H9 (cell line): ENCODE results near the gene TRERF1. TPM values are rescaled to one million over a fixed set of nuclear protein-coding genes. Genes with fewer than 3 reads are reported as not detected.

Experiments
- DNase-seq: peaks from one replicate; pipeline ENCODE4 v3.0.0-alpha.2; 2017
- H2AFZ ChIP-seq: one replicate; pipeline ENCODE4 v1.6.1; 2013; ENCODE audit warnings: mild to moderate bottlenecking, low read length, control low read depth, moderate library complexity
- H2AK5ac ChIP-seq: 2 replicates; pipeline ENCODE4 v1.6.1; 2013; ENCODE audit warnings: low read length, control low read depth, mixed read lengths; ENCODE audit not compliant: insufficient read length
- H2BK120ac ChIP-seq: one replicate; pipeline ENCODE4 v1.6.1; 2013; ENCODE audit warnings: low read depth, mild to moderate bottlenecking, low read length, control low read depth, inconsistent platforms; ENCODE audit not compliant: poor library complexity, severe bottlenecking
- H2BK12ac ChIP-seq: 2 replicates; pipeline ENCODE4 v1.6.1; 2013; ENCODE audit warnings: low read length, control low read depth, mixed read lengths, low read depth; ENCODE audit not compliant: insufficient read length
- H2BK15ac ChIP-seq: 2 replicates; pipeline ENCODE4 v1.6.1; 2013; ENCODE audit warnings: low read depth, low read length, control low read depth
- H2BK20ac ChIP-seq: one replicate; pipeline ENCODE4 v1.6.1; 2013; ENCODE audit warnings: low read depth, mild to moderate bottlenecking, low read length, control low read depth, inconsistent platforms; ENCODE audit not compliant: poor library complexity, severe bottlenecking
- H2BK5ac ChIP-seq: 2 replicates; pipeline ENCODE4 v1.6.1; 2013; ENCODE audit warnings: low read length, control low read depth, mixed read lengths; ENCODE audit not compliant: insufficient read length
- H3K14ac ChIP-seq: 2 replicates; pipeline ENCODE4 v1.6.1; 2013; ENCODE audit warnings: low read length, control low read depth; ENCODE audit not compliant: insufficient read depth
- H3K18ac ChIP-seq: 2 replicates; pipeline ENCODE4 v1.6.1; 2013; ENCODE audit warnings: low read depth, mild to moderate bottlenecking, mixed read lengths, low read length, control low read depth; ENCODE audit not compliant: insufficient read length
- H3K23ac ChIP-seq: 2 replicates; pipeline ENCODE4 v1.6.1; 2013; ENCODE audit warnings: low read length, control low read depth, mixed read lengths, low read depth; ENCODE audit not compliant: insufficient read length
- H3K23me2 ChIP-seq: 2 replicates; pipeline ENCODE4 v1.6.1; 2013; ENCODE audit warnings: low read depth, mild to moderate bottlenecking, mixed read lengths, low read length, control low read depth; ENCODE audit not compliant: insufficient read length, poor library complexity, severe bottlenecking
- H3K27ac ChIP-seq: 2 replicates; pipeline ENCODE4 v1.5.1; 2013; ENCODE audit warnings: low read length, control low read depth, mixed read lengths, low read depth; ENCODE audit not compliant: insufficient read length
- H3K27me3 ChIP-seq: 2 replicates; pipeline ENCODE4 v1.6.1; 2013; ENCODE audit warnings: low read length, control low read depth, inconsistent platforms; ENCODE audit not compliant: insufficient read depth
- H3K4ac ChIP-seq: 2 replicates; pipeline ENCODE4 v1.6.1; 2013; ENCODE audit warnings: low read depth, mild to moderate bottlenecking, control low read depth, inconsistent platforms, low read length, moderate library complexity
- H3K4me1 ChIP-seq: 2 replicates; pipeline ENCODE4 v1.6.1; 2013; ENCODE audit warnings: low read length, control low read depth, inconsistent platforms; ENCODE audit not compliant: insufficient read depth
- H3K4me2 ChIP-seq: 2 replicates; pipeline ENCODE4 v1.6.1; 2013; ENCODE audit warnings: low read length, control low read depth, mixed read lengths; ENCODE audit not compliant: insufficient read length, insufficient read depth
- H3K56ac ChIP-seq: 2 replicates; pipeline ENCODE4 v1.6.1; 2013; ENCODE audit warnings: low read depth, mild to moderate bottlenecking, mixed read lengths, low read length, control low read depth; ENCODE audit not compliant: insufficient read length
- H3K79me1 ChIP-seq: 2 replicates; pipeline ENCODE4 v1.6.1; 2013; ENCODE audit warnings: low read depth, mild to moderate bottlenecking, moderate library complexity, low read length, control low read depth, inconsistent platforms; ENCODE audit not compliant: insufficient read depth, poor library complexity, severe bottlenecking
- H3K79me2 ChIP-seq: 2 replicates; pipeline ENCODE4 v1.6.1; 2013; ENCODE audit warnings: low read length, control low read depth, inconsistent platforms; ENCODE audit not compliant: insufficient read depth
- H3K9ac ChIP-seq: 2 replicates; pipeline ENCODE4 v1.6.1; 2013; ENCODE audit warnings: low read length, control low read depth, mixed read lengths; ENCODE audit not compliant: insufficient read length; ENCODE audit errors: extremely low read depth
- H3K9me3 ChIP-seq: one replicate; pipeline ENCODE4 v1.6.1; 2013; ENCODE audit warnings: low read depth, low read length, inconsistent platforms; ENCODE audit not compliant: control insufficient read depth
- H3T11ph ChIP-seq: one replicate; pipeline ENCODE4 v1.6.1; 2013; ENCODE audit warnings: mild to moderate bottlenecking, low read length, control low read depth, inconsistent platforms
- H4K20me1 ChIP-seq: one replicate; pipeline ENCODE4 v1.6.1; 2013; ENCODE audit not compliant: control insufficient read depth, insufficient read length, insufficient read depth
- H4K5ac ChIP-seq: 2 replicates; pipeline ENCODE4 v1.6.1; 2013; ENCODE audit warnings: low read depth, mild to moderate bottlenecking, mixed read lengths, low read length, control low read depth; ENCODE audit not compliant: insufficient read length
- H4K8ac ChIP-seq: replicated peaks from 2 replicates; pipeline ENCODE4 v1.6.1; 2013; ENCODE audit warnings: low read length, control low read depth, mixed read lengths, low read depth; ENCODE audit not compliant: insufficient read length
- H4K91ac ChIP-seq: 2 replicates; pipeline ENCODE4 v1.6.1; 2013; ENCODE audit warnings: low read depth, mild to moderate bottlenecking, moderate library complexity, mixed read lengths, low read length, control low read depth; ENCODE audit not compliant: insufficient read length
- H3K27ac Mint-ChIP-seq, 3 experiments: 2 replicates in 2 of 3; 3 replicates in 1 of 3; pipeline ENCODE4 v1.8.0; 2020 to 2021; ENCODE audit warnings: mixed read lengths in 3 of 3, mild to moderate bottlenecking in 1 of 3, moderate library complexity in 1 of 3
- H3K27me3 Mint-ChIP-seq: 2 replicates; pipeline ENCODE4 v1.8.0; 2021; ENCODE audit warnings: low read depth, mild to moderate bottlenecking, moderate library complexity, mixed read lengths
- H3K36me3 Mint-ChIP-seq, 3 experiments: 2 replicates in 2 of 3; 3 replicates in 1 of 3; pipeline ENCODE4 v1.8.0; 2020 to 2021; ENCODE audit warnings: low read depth in 3 of 3, mixed read lengths in 3 of 3; ENCODE audit not compliant: insufficient read depth in 1 of 3
- H3K4me1 Mint-ChIP-seq, 2 experiments: 2 replicates each; pipeline ENCODE4 v1.8.0; 2020; ENCODE audit warnings: mixed read lengths in 2 of 2
- H3K4me3 Mint-ChIP-seq, 2 experiments: 2 replicates in 1 of 2; 3 replicates in 1 of 2; pipeline ENCODE4 v1.8.0; 2020 to 2021; ENCODE audit warnings: mild to moderate bottlenecking in 2 of 2, mixed read lengths in 2 of 2, moderate library complexity in 1 of 2
- H3K9me3 Mint-ChIP-seq, 2 experiments: 2 replicates in 1 of 2; 3 replicates in 1 of 2; pipeline ENCODE4 v1.8.0; 2020; ENCODE audit warnings: mild to moderate bottlenecking in 2 of 2, mixed read lengths in 2 of 2, moderate library complexity in 1 of 2
- CTCF ChIP-seq: fragments of 200-600 bp; sonication (generic); conservative IDR thresholded peaks from 3 replicates; pipeline ENCODE4 v1.8.0; 2021; ENCODE audit warnings: antibody characterized with exemption, mild to moderate bottlenecking
- WGBS: extraction: QIAGEN DNeasy Blood & Tissue Kit; methylation state at CpG from one replicate; pipeline ENCODE4 v1.1.7; 2013; ENCODE audit warnings: missing lambda C conversion rate, low lambda C conversion rate, mixed read lengths; ENCODE audit not compliant: insufficient read length; ENCODE audit errors: extremely low coverage; 5-methylcytosine and 5-hydroxymethylcytosine counted together
- total RNA-seq: library from RNA; stranded (reverse); gene quantifications from 2 replicates; pipeline ENCODE4 v1.2.1, GENCODE V29; 2021

TRERF1 gene
- total RNA-seq, 1 experiment from 2014 or later: 19.7 TPM

GRCh38 chr6:42394881-42395620, 56.7 kb downstream of the TRERF1 start:
- Mint-ChIP-seq H3K27ac (peak overlapping the region in 2 of 3 experiments; percentile 66 to 69; a peak in 1 of 7 replicates), H3K27me3 (no peaks in the 10 kb centered on the region), H3K9me3 (no peaks in the 10 kb centered on the region), H3K36me3 (peaks cover 0 to 5% (median 2%) of the 10 kb centered on the region in 3 experiments; a peak in 2 of 7 replicates), H3K4me3 (no peak overlapping the region), H3K4me1 (peaks cover 48 to 56% of the 10 kb centered on the region in 2 experiments)
- no peak overlapping the region for H2BK15ac ChIP-seq
- H4K91ac ChIP-seq: no peak overlapping the region
- H3K4me1 ChIP-seq: no peaks in the 10 kb centered on the region; the same call in 1 of the 2 replicates
- H3T11ph ChIP-seq: no peak overlapping the region
- H2BK12ac ChIP-seq: no peak overlapping the region
- H4K8ac ChIP-seq: no peak overlapping the region
- TF ChIP-seq CTCF: no peak
- H2AK5ac ChIP-seq: no peak overlapping the region
- H2BK5ac ChIP-seq: no peak overlapping the region
- no peak overlapping the region for H3K27ac ChIP-seq
- no peak overlapping the region for H3K4ac ChIP-seq
- H3K79me2 ChIP-seq: peaks cover 15% of the 10 kb centered on the region; the same call in 1 of the 2 replicates
- no peak overlapping the region for H3K18ac ChIP-seq
- H2BK20ac ChIP-seq: no peak overlapping the region
- no peak overlapping the region for H3K56ac ChIP-seq
- no peak overlapping the region for H4K5ac ChIP-seq
- H3K23ac ChIP-seq: no peak overlapping the region
- no peaks in the 10 kb centered on the region for H3K9me3 ChIP-seq
- H2BK120ac ChIP-seq: no peak overlapping the region
- peaks cover 2% of the 10 kb centered on the region for H4K20me1 ChIP-seq
- DNase-seq: no peak
- no peaks in the 10 kb centered on the region for H3K27me3 ChIP-seq
- H3K23me2 ChIP-seq: no peaks in the 10 kb centered on the region
- H3K4me2 ChIP-seq: no peak overlapping the region
- H3K9ac ChIP-seq: no peak overlapping the region
- no CpG with 5 or more reads among the region's 10 CpGs for WGBS
- H2AFZ ChIP-seq: no peak overlapping the region
- peak overlapping the region; percentile 43; the same call in 1 of the 2 replicates for H3K14ac ChIP-seq
- H3K79me1 ChIP-seq: peaks cover 10% of the 10 kb centered on the region
